K562 (cell line): ENCODE data around the gene HK1. TPM values are rescaled to one million over a fixed set of nuclear protein-coding genes. Genes with fewer than 3 reads are reported as not detected.

ENCODE experiments used
- ATF3 ChIP-seq, 2 experiments: fragments of 450-650 bp in 1 of 2; sonication (generic) in 1 of 2; formaldehyde crosslinking in 1 of 2; IDR thresholded peaks in 1 of 2; conservative IDR thresholded peaks in 1 of 2; 2 replicates each; pipeline versions ENCODE4 v1.6.1 to v1.8.1; 2016 to 2023; ENCODE audit warnings: mild to moderate bottlenecking in 2 of 2, moderate library complexity in 2 of 2, inconsistent platforms in 1 of 2, missing genetic modification reagents in 1 of 2
- ATF4 ChIP-seq: fragments of 450-650 bp; formaldehyde crosslinking; IDR thresholded peaks from 2 replicates; pipeline ENCODE4 v1.4.0; 2022; ENCODE audit warnings: mild to moderate bottlenecking, moderate library complexity
- ESRRA ChIP-seq: fragments of 450-650 bp; IDR thresholded peaks from 2 replicates; pipeline ENCODE4 v1.6.1; 2014; ENCODE audit warnings: low read depth, mild to moderate bottlenecking, moderate library complexity, borderline replicate concordance
- KAT7 ChIP-seq: sonication (generic); formaldehyde crosslinking; IDR thresholded peaks from 2 replicates; pipeline ENCODE4 v1.8.0; 2022; ENCODE audit warnings: missing genetic modification reagents, mild to moderate bottlenecking, borderline replicate concordance
- MAX ChIP-seq: sonication (generic); formaldehyde crosslinking; IDR thresholded peaks from 2 replicates; pipeline ENCODE4 v1.9.0; 2022; ENCODE audit warnings: mild to moderate bottlenecking, missing genetic modification reagents
- MYC ChIP-seq, 2 experiments: fragments of 250-450 bp in 1 of 2; sonication (Bioruptor Pico) in 1 of 2; IDR thresholded peaks; 2 replicates each; pipeline versions ENCODE4 v1.5.1 to v1.6.1; 2012 to 2021; ENCODE audit warnings: low read depth in 2 of 2, borderline replicate concordance in 1 of 2, improper control_type of control experiment in 1 of 2, low read length in 1 of 2, mild to moderate bottlenecking in 1 of 2, moderate library complexity in 1 of 2
- NFRKB ChIP-seq: fragments of 450-650 bp; IDR thresholded peaks from 2 replicates; pipeline ENCODE4 v1.6.1; 2016; ENCODE audit warnings: low read depth
- SETDB1 ChIP-seq: IDR thresholded peaks from one replicate; pipeline ENCODE4 v1.6.1; 2012; ENCODE audit warnings: low read length, control low read depth, inconsistent platforms
- SUPT5H ChIP-seq: fragments of 450-650 bp; IDR thresholded peaks from 2 replicates; pipeline ENCODE4 v1.6.1; 2016
- TFAM ChIP-seq: fragments of 250-450 bp; sonication (Bioruptor Pico); conservative IDR thresholded peaks from 2 replicates; pipeline ENCODE4 v1.5.0; 2021; ENCODE audit warnings: mild to moderate bottlenecking, moderate library complexity
- TRIM24 ChIP-seq, 2 experiments: fragments of 450-650 bp; IDR thresholded peaks; 2 replicates each; pipeline ENCODE4 v1.6.1; 2016
- ZBTB12 ChIP-seq: fragments of 250-450 bp; sonication (Bioruptor Pico); IDR thresholded peaks from 2 replicates; pipeline ENCODE4 v1.4.0; 2020
- ZNF316 ChIP-seq: fragments of 450-650 bp; IDR thresholded peaks from 2 replicates; pipeline ENCODE4 v1.6.1; 2016
- ZNF318 ChIP-seq, 2 experiments: fragments of 450-650 bp; IDR thresholded peaks; 2 replicates each; pipeline ENCODE4 v1.6.1; 2016; ENCODE audit warnings: mild to moderate bottlenecking in 2 of 2, borderline replicate concordance in 1 of 2, low read depth in 1 of 2, moderate library complexity in 1 of 2
- ZNF511 ChIP-seq: sonication (generic); formaldehyde crosslinking; IDR thresholded peaks from 2 replicates; pipeline ENCODE4 v1.8.0; 2022; ENCODE audit warnings: mild to moderate bottlenecking, missing genetic modification reagents
- ZNF583 ChIP-seq: fragments of 250-450 bp; sonication (Bioruptor Pico); IDR thresholded peaks from 2 replicates; pipeline ENCODE4 v1.4.0; 2020
- polyA plus RNA-seq, 8 experiments: library from polyadenylated mRNA; depleted of rRNA in 4 of 8; stranded (reverse) in 5 of 8; unstranded in 3 of 8; fragments of >200 nt; fragmentation: Nextera tagmentation in 2 of 8; fragmentation: Illumina TruSeq in 1 of 8; extraction: Ambion mirVana in 2 of 8; extraction: Trizol in 1 of 8; gene quantifications; 2 replicates each; pipeline versions ENCODE4 v1.2.1 to v1.2.3, GENCODE V29; 2011 to 2014; ENCODE audit warnings: inconsistent platforms in 1 of 8, missing spikeins in 1 of 8
- total RNA-seq, 7 experiments: library from RNA; depleted of rRNA in 6 of 7; stranded (reverse); fragments of >200 nt in 6 of 7; fragmentation: Illumina TruSeq in 2 of 7; extraction: Trizol in 2 of 7; gene quantifications; 2 replicates each; pipeline versions ENCODE4 v1.2.1 to v1.2.3, GENCODE V29; 2011 to 2021; ENCODE audit warnings: low replicate concordance in 1 of 7

HK1 gene
- total and polyA plus RNA-seq, 9 of the 15 experiments (the other 6 are each of a cell fraction or from before 2014, with no cell fraction given), result 29.2 to 444 (median 193) TPM

GRCh38 chr10:69317175-69317604 is 38.9 kb downstream of the HK1 start (continued):
- no peak for TF ChIP-seq TFAM (CRISPR knock-in tag)
- TF ChIP-seq NFRKB, result peak; percentile 50; the same call in 1 of the 2 replicates
- TF ChIP-seq ZBTB12 (CRISPR knock-in tag), result peak; percentile 56; the same call in 1 of the 2 replicates
- 0 out of 2 replicates have a peak, but pooled peaks have one; percentile 48 for TF ChIP-seq ZNF511 (CRISPR knock-in tag)
- TF ChIP-seq KAT7, result peak; percentile 1; the same call in 1 of the 2 replicates
- no peak for TF ChIP-seq MYC (IDR thresholded peaks at IDR 0.05; ENCODE audit: low read depth, low read length)
- no peak for TF ChIP-seq MYC (CRISPR knock-in tag; IDR thresholded peaks at IDR 0.05; ENCODE audit: borderline replicate concordance, low read depth)
- no peak for TF ChIP-seq SETDB1
- TF ChIP-seq ZNF583 (CRISPR knock-in tag), result 0 out of 2 replicates have a peak, but pooled peaks have one; percentile 56
- TF ChIP-seq ATF4, result peak; percentile 17; the same call in 1 of the 2 replicates
- TF ChIP-seq ATF3 (IDR thresholded peaks at IDR 0.05), result no peak
- TF ChIP-seq ATF3 (CRISPR knock-in tag; conservative IDR thresholded peaks at IDR 0.05), result no peak
- TF ChIP-seq ZNF318 (IDR thresholded peaks at IDR 0.05; ENCODE audit: borderline replicate concordance in 1 of 2, low read depth in 1 of 2), result no peak
- no peak; the same call in 1 of the 2 replicates for TF ChIP-seq MAX
- peak; percentile 89 for TF ChIP-seq SUPT5H
- no peak for TF ChIP-seq TRIM24 (IDR thresholded peaks at IDR 0.05)
- TF ChIP-seq ZNF316, result no peak
- peak; percentile 59 for TF ChIP-seq ESRRA
